ENCODE results near the gene MYO6. TPM values are rescaled to one million over a fixed set of nuclear protein-coding genes. Genes with fewer than 3 reads are reported as not detected.

MYO6 gene
- total and polyA plus RNA-seq, 2 of the 8 experiments (the other 6 are each of a cell fraction or from before 2014, with no cell fraction given) = 8.3 to 21.9 TPM

DNA sequence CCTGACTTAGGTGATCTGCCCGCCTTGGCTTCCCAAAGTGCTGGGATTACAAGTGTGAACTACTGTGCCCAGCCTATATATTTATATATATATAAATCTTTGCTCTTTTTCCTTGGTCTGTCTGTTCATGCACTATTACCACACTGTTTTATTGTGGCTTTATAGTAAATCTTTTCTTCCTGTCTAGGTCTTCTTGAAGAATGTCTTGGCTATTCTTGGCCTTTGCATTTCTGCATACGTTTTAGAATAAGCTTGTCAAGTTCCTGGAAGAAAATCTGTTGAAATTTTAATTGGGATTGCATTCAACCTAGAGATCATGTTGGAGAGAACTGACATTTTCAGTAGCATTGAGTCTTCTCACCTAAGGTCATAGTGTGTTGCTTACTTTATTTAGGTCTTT lies 37.1 kb downstream of the MYO6 start:
- ChIA-PET POLR2A (ENCODE audit: partially characterized antibody) (no interaction called here), CTCF (ENCODE audit: partially characterized antibody) (no interaction called here)
- Histone ChIP-seq H4K20me1 (replicated peaks in 1 of 2; ENCODE audit: control insufficient read depth in 1 of 2, insufficient read depth in 2 of 2, low read length in 2 of 2) (peaks cover 0 to 1% of the 10 kb centered on the region in 2 experiments), H2BK12ac (ENCODE audit: low read depth, low read length) (no peak overlapping the region), H4K5ac (ENCODE audit: insufficient read length, low read depth, low read length) (no peak overlapping the region), H3K27ac (ENCODE audit: low read depth, low read length) (no peak overlapping the region), H3K56ac (replicated peaks; ENCODE audit: insufficient read length, low read depth, low read length) (no peak overlapping the region), H2BK120ac (replicated peaks; ENCODE audit: low read depth, low read length) (no peak overlapping the region), H2AK5ac (ENCODE audit: low read depth, low read length) (no peak overlapping the region), H3K23me2 (ENCODE audit: low read depth, low read length) (no peaks in the 10 kb centered on the region), H3K4me2 (ENCODE audit: insufficient read depth in 1 of 2, low read depth in 2 of 2, low read length in 2 of 2) (no peak overlapping the region), H3K27me3 (replicated peaks in 1 of 4; ENCODE audit: control insufficient read depth in 3 of 4, extremely low read depth in 1 of 4, insufficient read depth in 3 of 4, low read length in 3 of 4) (no peaks in the 10 kb centered on the region), H3K4ac (replicated peaks; ENCODE audit: insufficient read length, low read depth, low read length) (no peak overlapping the region), H3K9ac (replicated peaks in 1 of 4; ENCODE audit: extremely low read depth in 1 of 4, low read depth in 3 of 4, low read length in 3 of 4) (no peak overlapping the region), H3K4me3 (ENCODE audit: extremely low read depth in 1 of 4, insufficient read depth in 2 of 4, low read depth in 3 of 4, low read length in 4 of 4) (no peak overlapping the region), H3K18ac (ENCODE audit: extremely low read depth, low read length) (no peak overlapping the region), H3K23ac (ENCODE audit: insufficient read length) (no peak overlapping the region), H3K14ac (ENCODE audit: insufficient read length) (no peak overlapping the region), H4K91ac (replicated peaks; ENCODE audit: insufficient read length, low read length) (no peak overlapping the region), H3K79me2 (ENCODE audit: control insufficient read depth in 1 of 2, insufficient read depth in 2 of 2, low read length in 2 of 2) (no peaks in the 10 kb centered on the region), H3K4me1 (replicated peaks in 1 of 4; ENCODE audit: control insufficient read depth in 3 of 4, insufficient read depth in 4 of 4, low read length in 3 of 4) (no peaks in the 10 kb centered on the region), H2BK5ac (ENCODE audit: low read depth, low read length) (no peak overlapping the region), H2BK15ac (ENCODE audit: low read length) (no peak overlapping the region), H3K36me3 (ENCODE audit: control insufficient read depth in 2 of 4, insufficient read depth in 4 of 4, low read length in 3 of 4) (no peaks in the 10 kb centered on the region), H2AFZ (ENCODE audit: low read length) (no peak overlapping the region), H2BK20ac (ENCODE audit: low read length) (no peak overlapping the region), H3K9me3 (ENCODE audit: insufficient read depth in 2 of 2, low read depth in 1 of 2, low read length in 1 of 2) (no peaks in the 10 kb centered on the region), H4K8ac (ENCODE audit: extremely low read depth, insufficient read depth, low read length) (no peak overlapping the region), H3K79me1 (ENCODE audit: low read depth, low read length) (no peaks in the 10 kb centered on the region)
- FAIRE-seq = no peak
- DNase-seq (ENCODE audit: low read depth in 1 of 2, low spot score in 2 of 2) = no peak
- TF ChIP-seq ASH2L (IDR thresholded peaks at IDR 0.05; ENCODE audit: low read length) = no peak
- TF ChIP-seq KDM5A (IDR thresholded peaks at IDR 0.05; ENCODE audit: low read length) = no peak
- TF ChIP-seq PHF8 (conservative IDR thresholded peaks at IDR 0.05; ENCODE audit: low read depth, low read length) = no peak
- TF ChIP-seq KDM4A (IDR thresholded peaks at IDR 0.05; ENCODE audit: low read depth, low read length, severe bottlenecking) = no peak
- TF ChIP-seq SIN3A (conservative IDR thresholded peaks at IDR 0.05 in 1 of 2, IDR thresholded peaks at IDR 0.05 in 1 of 2; ENCODE audit: low read depth in 1 of 2, low read length in 2 of 2) = no peak
- WGBS, 2 experiments (ENCODE audit: extremely low coverage in 1 of 2, insufficient coverage in 1 of 2, insufficient read length in 1 of 2, insufficient replicate concordance in 2 of 2, low coverage in 1 of 2, low lambda C conversion rate in 2 of 2, missing lambda C conversion rate in 1 of 2) = 77% methylated on average over 2 of the region's 2 CpGs; no CpG with 5 or more reads in 1 of the 2 experiments

Data from H1 (cell line).